Smooth muscle cell (in vitro differentiated cells): Measurements from ENCODE around the gene GLI2. TPM values are rescaled to one million over a fixed set of nuclear protein-coding genes. Genes with fewer than 3 reads are reported as not detected.

Experiments used
- DNase-seq: peaks from one replicate; lab custom pipeline; 2025; ENCODE audit not compliant: unreplicated experiment; lab: John Stamatoyannopoulos, UW
- H2AFZ ChIP-seq: fragments of 200-600 bp; sonication (generic); 2 replicates; pipeline ENCODE4 v1.6.0; 2016; ENCODE audit warnings: antibody characterized with exemption, low read depth, mild to moderate bottlenecking
- H3F3A ChIP-seq: fragments of 200-600 bp; sonication (generic); 2 replicates; pipeline ENCODE4 v1.6.0; 2017; ENCODE audit warnings: antibody characterized with exemption, low read depth
- H3K27ac ChIP-seq: fragments of 200-600 bp; sonication (generic); 2 replicates; pipeline ENCODE4 v1.5.1; 2016; ENCODE audit warnings: low read depth, mild to moderate bottlenecking
- H3K27me3 ChIP-seq: fragments of 200-600 bp; sonication (generic); 2 replicates; pipeline ENCODE4 v1.6.1; 2016; ENCODE audit warnings: low read depth, mild to moderate bottlenecking
- H3K36me3 ChIP-seq: fragments of 200-600 bp; sonication (generic); 2 replicates; pipeline ENCODE4 v1.5.1; 2016; ENCODE audit warnings: low read depth
- H3K4me1 ChIP-seq: fragments of 200-600 bp; sonication (generic); 2 replicates; pipeline ENCODE4 v1.5.1; 2016; ENCODE audit warnings: low read depth
- H3K4me2 ChIP-seq: fragments of 200-600 bp; sonication (generic); 2 replicates; pipeline ENCODE4 v1.6.0; 2016; ENCODE audit warnings: mild to moderate bottlenecking
- H3K4me3 ChIP-seq: fragments of 200-600 bp; sonication (generic); 2 replicates; pipeline ENCODE4 v1.5.1; 2016; ENCODE audit warnings: mild to moderate bottlenecking
- H3K79me2 ChIP-seq: fragments of 200-600 bp; sonication (generic); 2 replicates; pipeline ENCODE4 v1.6.0; 2016; ENCODE audit warnings: low read depth, mild to moderate bottlenecking
- H3K9ac ChIP-seq: fragments of 200-600 bp; sonication (generic); 2 replicates; pipeline ENCODE4 v1.6.0; 2016; ENCODE audit warnings: low read depth
- H3K9me3 ChIP-seq: fragments of 200-600 bp; sonication (generic); replicated peaks from 2 replicates; pipeline ENCODE4 v1.5.1; 2016; ENCODE audit warnings: low read depth
- H4K20me1 ChIP-seq: fragments of 200-600 bp; sonication (generic); 2 replicates; pipeline ENCODE4 v1.6.0; 2016; ENCODE audit warnings: low read depth
- WGBS: methylation state at CpG from one replicate; pipeline ENCODE4 v1.1.7; 2016; ENCODE audit warnings: low lambda C conversion rate; 5-methylcytosine and 5-hydroxymethylcytosine counted together
- polyA plus RNA-seq: library from polyadenylated mRNA; unstranded; fragments of >200 nt; fragmentation: Nextera tagmentation; extraction: Ambion mirVana; gene quantifications from 2 replicates; pipeline ENCODE4 v1.2.1, GENCODE V29; 2016
- total RNA-seq: library from RNA; depleted of rRNA; stranded (reverse); fragments of >200 nt; gene quantifications from 2 replicates; pipeline ENCODE4 v1.2.3, GENCODE V29; 2014
- TF ChIP-seq, protein P1 (sequence below): fragments of 200-600 bp; sonication (generic); IDR thresholded peaks from 2 replicates; pipeline ENCODE4 v1.5.1; 2017; ENCODE audit warnings: borderline replicate concordance, mild to moderate bottlenecking, antibody characterized with exemption; ENCODE audit not compliant: insufficient read depth, poor library complexity, severe bottlenecking

The GLI2 gene
- total RNA-seq (10.4 and 10.6 TPM in 2 replicates), polyA plus RNA-seq (9.4 and 10.4 TPM in 2 replicates)

DNA sequence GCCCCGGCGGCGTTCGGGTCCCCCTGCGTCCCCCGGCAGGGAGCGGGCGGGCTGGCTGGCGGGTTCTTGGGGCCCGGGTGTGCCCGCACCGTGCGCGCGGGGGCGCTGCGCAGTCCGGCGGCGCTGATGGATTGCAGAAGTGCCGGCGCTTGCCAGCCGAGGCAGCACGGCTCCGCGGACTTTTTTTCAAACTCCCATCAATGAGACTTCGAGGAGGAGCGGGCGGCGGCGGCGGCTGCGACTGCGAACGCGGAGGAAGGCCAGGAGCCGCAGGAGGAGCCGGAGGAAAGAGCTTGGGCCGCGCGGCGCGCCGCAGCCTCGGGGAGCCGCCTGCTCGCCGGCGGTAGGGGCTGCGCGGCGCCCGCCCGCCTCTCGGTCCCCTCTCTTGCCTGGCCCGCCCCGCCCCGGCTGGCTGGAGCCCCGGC lies at the start of gene GLI2:
GLI2 (plus strand) TSS at position 123 of the 425 bp plus-strand sequence. CDS start 61,453 bp downstream, outside the sequence.
- Histone ChIP-seq H3K4me1 (peaks cover 38% of the 10 kb centered on the region), H3K27ac (peak within 1 kb of the TSS; percentile 87), H3K4me2 (peak within 1 kb of the TSS; percentile 100), H3K9ac (peak within 1 kb of the TSS; percentile 80), H4K20me1 (no peaks in the 10 kb centered on the region), H3K9me3 (no peaks in the 10 kb centered on the region), H2AFZ (peak within 1 kb of the TSS; percentile 88), H3K27me3 (no peaks in the 10 kb centered on the region), H3F3A (peaks cover 14% of the 10 kb centered on the region), H3K4me3 (peak within 1 kb of the TSS; percentile 82), H3K79me2 (peaks cover 35% of the 10 kb centered on the region), H3K36me3 (no peaks in the 10 kb centered on the region)
- TF ChIP-seq, protein P1, sequence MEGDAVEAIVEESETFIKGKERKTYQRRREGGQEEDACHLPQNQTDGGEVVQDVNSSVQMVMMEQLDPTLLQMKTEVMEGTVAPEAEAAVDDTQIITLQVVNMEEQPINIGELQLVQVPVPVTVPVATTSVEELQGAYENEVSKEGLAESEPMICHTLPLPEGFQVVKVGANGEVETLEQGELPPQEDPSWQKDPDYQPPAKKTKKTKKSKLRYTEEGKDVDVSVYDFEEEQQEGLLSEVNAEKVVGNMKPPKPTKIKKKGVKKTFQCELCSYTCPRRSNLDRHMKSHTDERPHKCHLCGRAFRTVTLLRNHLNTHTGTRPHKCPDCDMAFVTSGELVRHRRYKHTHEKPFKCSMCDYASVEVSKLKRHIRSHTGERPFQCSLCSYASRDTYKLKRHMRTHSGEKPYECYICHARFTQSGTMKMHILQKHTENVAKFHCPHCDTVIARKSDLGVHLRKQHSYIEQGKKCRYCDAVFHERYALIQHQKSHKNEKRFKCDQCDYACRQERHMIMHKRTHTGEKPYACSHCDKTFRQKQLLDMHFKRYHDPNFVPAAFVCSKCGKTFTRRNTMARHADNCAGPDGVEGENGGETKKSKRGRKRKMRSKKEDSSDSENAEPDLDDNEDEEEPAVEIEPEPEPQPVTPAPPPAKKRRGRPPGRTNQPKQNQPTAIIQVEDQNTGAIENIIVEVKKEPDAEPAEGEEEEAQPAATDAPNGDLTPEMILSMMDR: peak; percentile 72
- peak; percentile 60 for DNase-seq
- WGBS: under 1% methylated on average over 31 of the region's 59 CpGs

DNA sequence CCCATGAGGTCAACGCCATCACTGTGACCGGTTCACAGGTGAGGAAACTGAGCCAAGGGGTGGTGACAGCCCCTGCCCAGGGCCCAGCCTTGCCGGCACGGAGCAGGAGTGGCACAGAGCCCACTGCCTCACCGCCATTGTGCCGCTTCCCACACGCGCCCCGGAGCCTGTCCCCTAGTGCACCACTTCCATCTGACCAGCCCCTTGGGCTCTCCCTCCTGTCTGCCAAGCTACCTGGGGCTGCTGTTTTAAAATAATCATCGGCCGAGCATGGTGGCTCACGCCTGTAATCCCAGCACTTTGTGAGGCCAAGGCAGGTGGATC lies 49.7 kb upstream of the GLI2 start:
- Histone ChIP-seq H3K27me3 (no peaks in the 10 kb centered on the region), H3K4me1 (no peaks in the 10 kb centered on the region)
- DNase-seq: no peak

DNA sequence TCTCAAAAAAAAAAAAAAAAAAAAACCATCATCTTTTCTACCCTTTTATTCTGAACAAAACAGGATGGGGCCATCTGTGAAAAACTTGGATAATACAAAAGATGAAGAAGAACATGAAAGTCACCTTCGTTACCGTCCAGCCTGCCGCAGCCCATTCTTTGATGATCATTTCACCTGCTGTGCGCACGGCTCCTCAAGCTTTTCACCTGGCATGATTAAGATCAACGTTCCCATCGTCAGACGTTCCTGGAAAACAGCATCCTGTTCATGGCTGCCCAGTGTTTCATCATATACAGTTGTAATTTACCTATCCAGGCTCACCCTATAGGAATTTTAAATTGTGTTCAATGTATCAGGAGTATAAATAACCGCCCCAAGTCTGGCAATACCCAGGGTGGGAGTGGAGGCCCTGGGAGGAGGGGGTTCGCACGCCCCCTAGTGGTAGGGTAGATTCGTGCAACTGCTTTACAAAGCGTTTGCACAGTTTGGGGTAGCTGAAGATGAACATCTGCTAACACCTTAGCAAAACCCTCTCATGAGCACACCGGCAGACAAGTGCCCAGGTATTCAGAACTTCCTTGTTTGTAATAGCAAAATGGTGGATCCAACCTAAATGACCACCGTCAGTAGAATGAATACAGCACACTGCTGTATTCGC lies 49.0 kb upstream of the GLI2 start:
- H3K79me2 ChIP-seq: no peaks in the 10 kb centered on the region
- DNase-seq: no peak
- H3K27ac ChIP-seq: no peak overlapping the region
- H3K9ac ChIP-seq: no peak overlapping the region
- no peak overlapping the region for H3K4me3 ChIP-seq
- TF ChIP-seq, protein P1: peak; percentile 47
- no peak overlapping the region for H3K4me2 ChIP-seq
- H3K27me3 ChIP-seq: no peaks in the 10 kb centered on the region
- WGBS: 87% methylated on average over 16 of the region's 16 CpGs
- no peaks in the 10 kb centered on the region for H4K20me1 ChIP-seq
- no peak overlapping the region for H2AFZ ChIP-seq
- no peaks in the 10 kb centered on the region for H3K9me3 ChIP-seq
- no peaks in the 10 kb centered on the region for H3K4me1 ChIP-seq
- no peaks in the 10 kb centered on the region for H3K36me3 ChIP-seq
- no peaks in the 10 kb centered on the region for H3F3A ChIP-seq

More for the DNA sequence above, 49.7 kb upstream of the GLI2 start:
- no peaks in the 10 kb centered on the region for H4K20me1 ChIP-seq
- H2AFZ ChIP-seq: no peak overlapping the region
- H3K79me2 ChIP-seq: no peaks in the 10 kb centered on the region
- H3K4me3 ChIP-seq: no peak overlapping the region
- no peaks in the 10 kb centered on the region for H3F3A ChIP-seq
- H3K9me3 ChIP-seq: no peaks in the 10 kb centered on the region
- H3K4me2 ChIP-seq: no peak overlapping the region
- no peak overlapping the region for H3K9ac ChIP-seq
- TF ChIP-seq, protein P1: no peak
- 95% methylated on average over 12 of the region's 12 CpGs for WGBS
- no peaks in the 10 kb centered on the region for H3K36me3 ChIP-seq
- no peak overlapping the region for H3K27ac ChIP-seq

DNA sequence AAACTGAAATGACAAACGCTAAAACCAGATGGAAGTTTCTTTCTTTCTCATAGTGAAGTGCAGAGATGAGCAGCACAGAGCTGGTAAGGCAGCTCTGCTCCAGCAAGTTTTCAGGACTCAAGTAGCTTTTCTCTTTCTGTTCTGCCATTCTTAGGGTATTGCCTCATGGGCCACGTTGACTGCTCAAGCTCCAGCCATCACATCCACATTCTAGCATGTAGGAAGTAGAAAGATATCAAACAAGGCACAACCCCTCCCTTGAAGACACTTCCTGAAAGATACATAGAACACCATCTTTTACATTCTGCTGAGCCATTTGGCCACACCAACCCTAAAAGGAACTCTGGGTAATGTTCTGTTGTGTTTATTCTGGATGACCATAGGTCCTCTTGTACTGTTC lies 48.5 kb upstream of the GLI2 start:
- Histone ChIP-seq H3K27ac (no peak overlapping the region), H3K27me3 (no peaks in the 10 kb centered on the region), H3K4me2 (no peak overlapping the region), H3F3A (no peaks in the 10 kb centered on the region), H3K4me1 (no peaks in the 10 kb centered on the region), H3K36me3 (no peaks in the 10 kb centered on the region), H3K4me3 (no peak overlapping the region), H4K20me1 (no peaks in the 10 kb centered on the region), H3K9me3 (no peaks in the 10 kb centered on the region), H2AFZ (no peak overlapping the region), H3K79me2 (no peaks in the 10 kb centered on the region), H3K9ac (no peak overlapping the region)
- TF ChIP-seq, protein P1: no peak
- WGBS: 85% methylated on average over 2 of the region's 2 CpGs
- DNase-seq: no peak
